PC-9 (cell line): Measurements from ENCODE around the gene RER1. TPM values are rescaled to one million over a fixed set of nuclear protein-coding genes. Genes with fewer than 3 reads are reported as not detected.

ENCODE experiments used
- BruUV-seq: library from RNA; stranded (reverse); fragments of 400-500 nt; replicated peaks from 2 replicates; lab custom pipeline; 2021; lab: Mats Ljungman, UMichigan
- CTCF ChIA-PET: fragments of 300-600 bp; sonication (Branson Sonifier 250); formaldehyde crosslinking; loops from one replicate; lab custom pipeline; 2022; ENCODE audit warnings: antibody characterized with exemption; lab: Charles Lee
- POLR2A ChIA-PET: fragments of 300-600 bp; sonication (Branson Sonifier 250); formaldehyde crosslinking; loops from one replicate; lab custom pipeline; 2022; ENCODE audit warnings: antibody characterized with exemption; ENCODE audit not compliant: unreplicated experiment; lab: Charles Lee
- DNase-seq, 2 experiments: peaks; one replicate each; pipeline versions ENCODE4 v3.0.0 to v3.0.0-alpha.2; 2015 to 2022; ENCODE audit warnings: mixed read lengths in 1 of 2
- H2AFZ ChIP-seq: fragments of 200-600 bp; sonication (generic); 2 replicates; pipeline ENCODE4 v1.8.1; 2017; ENCODE audit warnings: antibody characterized with exemption
- H3F3A ChIP-seq: fragments of 200-600 bp; sonication (generic); 2 replicates; pipeline ENCODE4 v1.8.1; 2017; ENCODE audit warnings: antibody characterized with exemption, mild to moderate bottlenecking, low read depth; ENCODE audit not compliant: insufficient read depth
- H3K27ac ChIP-seq: fragments of 200-600 bp; sonication (generic); 2 replicates; pipeline ENCODE4 v1.6.1; 2016; ENCODE audit warnings: mixed run types
- H3K27me3 ChIP-seq: fragments of 200-600 bp; sonication (generic); 2 replicates; pipeline ENCODE4 v1.6.1; 2016; ENCODE audit warnings: low read depth, mixed run types; ENCODE audit not compliant: insufficient read depth
- H3K36me3 ChIP-seq: fragments of 200-600 bp; sonication (generic); 2 replicates; pipeline ENCODE4 v1.6.1; 2016; ENCODE audit warnings: low read depth, mixed run types
- H3K4me1 ChIP-seq: fragments of 200-600 bp; sonication (generic); replicated peaks from 2 replicates; pipeline ENCODE4 v1.6.1; 2016; ENCODE audit warnings: mixed run types; ENCODE audit not compliant: insufficient read depth
- H3K4me2 ChIP-seq: fragments of 200-600 bp; sonication (generic); 2 replicates; pipeline ENCODE4 v1.6.1; 2017; ENCODE audit warnings: mixed run types
- H3K4me3 ChIP-seq: fragments of 200-600 bp; sonication (generic); 2 replicates; pipeline ENCODE4 v1.6.1; 2016; ENCODE audit warnings: mixed run types
- H3K79me2 ChIP-seq: fragments of 200-600 bp; sonication (generic); 2 replicates; pipeline ENCODE4 v1.6.1; 2017; ENCODE audit warnings: low read depth, mixed run types
- H3K9me2 ChIP-seq: fragments of 200-600 bp; sonication (generic); 2 replicates; pipeline ENCODE4 v1.8.1; 2017; ENCODE audit warnings: mild to moderate bottlenecking; ENCODE audit not compliant: insufficient read depth
- H3K9me3 ChIP-seq: fragments of 200-600 bp; sonication (generic); 2 replicates; pipeline ENCODE4 v1.8.1; 2016; ENCODE audit warnings: low read depth; ENCODE audit not compliant: insufficient read depth
- H4K20me1 ChIP-seq: fragments of 200-600 bp; sonication (generic); 2 replicates; pipeline ENCODE4 v1.8.1; 2017; ENCODE audit not compliant: insufficient read depth
- EZH2 ChIP-seq: fragments of 200-600 bp; sonication (generic); IDR thresholded peaks from 2 replicates; pipeline ENCODE4 v1.8.0; 2017; ENCODE audit warnings: antibody characterized with exemption, low read depth
- intact Hi-C: fragments of 100-400 bp; cut with micrococcal nuclease; formaldehyde crosslinking; loops from one replicate; pipeline ENCODE4 v1.10.0; 2022; ENCODE audit not compliant: unreplicated experiment
- total RNA-seq: library from RNA; stranded (reverse); gene quantifications from 2 replicates; pipeline ENCODE4 v1.2.3, GENCODE V29; 2021
- TF ChIP-seq, protein P1 (sequence below): fragments of 200-600 bp; sonication (generic); conservative IDR thresholded peaks from 2 replicates; pipeline ENCODE4 v1.6.1; 2017; ENCODE audit warnings: mixed run types, antibody characterized with exemption, mild to moderate bottlenecking, moderate library complexity

RER1 gene
- total RNA-seq, 1 experiment from 2014 or later: 131 TPM

DNA sequence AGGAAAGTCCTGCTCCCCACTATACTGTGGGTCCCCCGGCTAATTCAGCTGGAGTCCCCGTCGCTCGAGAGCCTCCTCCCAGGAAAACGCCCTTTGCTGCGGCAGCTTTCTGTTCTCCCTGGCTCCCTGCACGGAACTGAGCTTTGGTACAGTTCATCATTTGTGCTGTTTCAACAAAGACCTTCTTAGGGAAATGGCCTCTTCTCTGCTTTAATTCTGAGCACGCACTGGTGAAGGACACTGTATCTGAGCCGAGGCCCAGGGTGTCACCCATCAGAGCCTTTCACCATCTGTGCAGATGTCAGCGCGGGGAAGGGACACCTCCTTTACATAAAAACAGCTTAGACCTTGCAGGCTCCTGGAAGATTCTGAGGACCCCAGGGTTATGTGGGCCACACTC, 34.3 kb downstream of the RER1 start:
- Histone ChIP-seq H3K36me3 (no peaks in the 10 kb centered on the region), H2AFZ (no peak overlapping the region), H3K9me2 (no peaks in the 10 kb centered on the region), H3K9me3 (peaks cover 13% of the 10 kb centered on the region), H3K79me2 (no peaks in the 10 kb centered on the region), H3K27ac (no peak overlapping the region), H4K20me1 (no peaks in the 10 kb centered on the region), H3F3A (0 out of 2 replicates have a peak, but pooled peaks cover 5% of the 10 kb centered on the region), H3K4me3 (no peak overlapping the region), H3K4me1 (no peaks in the 10 kb centered on the region), H3K4me2 (no peak overlapping the region), H3K27me3 (peaks cover 44% of the 10 kb centered on the region)
- BruUV-seq: no TSS peak
- POLR2A ChIA-PET: no interaction called here
- TF ChIP-seq, protein P1, sequence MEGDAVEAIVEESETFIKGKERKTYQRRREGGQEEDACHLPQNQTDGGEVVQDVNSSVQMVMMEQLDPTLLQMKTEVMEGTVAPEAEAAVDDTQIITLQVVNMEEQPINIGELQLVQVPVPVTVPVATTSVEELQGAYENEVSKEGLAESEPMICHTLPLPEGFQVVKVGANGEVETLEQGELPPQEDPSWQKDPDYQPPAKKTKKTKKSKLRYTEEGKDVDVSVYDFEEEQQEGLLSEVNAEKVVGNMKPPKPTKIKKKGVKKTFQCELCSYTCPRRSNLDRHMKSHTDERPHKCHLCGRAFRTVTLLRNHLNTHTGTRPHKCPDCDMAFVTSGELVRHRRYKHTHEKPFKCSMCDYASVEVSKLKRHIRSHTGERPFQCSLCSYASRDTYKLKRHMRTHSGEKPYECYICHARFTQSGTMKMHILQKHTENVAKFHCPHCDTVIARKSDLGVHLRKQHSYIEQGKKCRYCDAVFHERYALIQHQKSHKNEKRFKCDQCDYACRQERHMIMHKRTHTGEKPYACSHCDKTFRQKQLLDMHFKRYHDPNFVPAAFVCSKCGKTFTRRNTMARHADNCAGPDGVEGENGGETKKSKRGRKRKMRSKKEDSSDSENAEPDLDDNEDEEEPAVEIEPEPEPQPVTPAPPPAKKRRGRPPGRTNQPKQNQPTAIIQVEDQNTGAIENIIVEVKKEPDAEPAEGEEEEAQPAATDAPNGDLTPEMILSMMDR: no peak
- no peak for TF ChIP-seq EZH2
- intact Hi-C loops: no loop called here
- no peak for DNase-seq
- CTCF ChIA-PET: no interaction called here

DNA sequence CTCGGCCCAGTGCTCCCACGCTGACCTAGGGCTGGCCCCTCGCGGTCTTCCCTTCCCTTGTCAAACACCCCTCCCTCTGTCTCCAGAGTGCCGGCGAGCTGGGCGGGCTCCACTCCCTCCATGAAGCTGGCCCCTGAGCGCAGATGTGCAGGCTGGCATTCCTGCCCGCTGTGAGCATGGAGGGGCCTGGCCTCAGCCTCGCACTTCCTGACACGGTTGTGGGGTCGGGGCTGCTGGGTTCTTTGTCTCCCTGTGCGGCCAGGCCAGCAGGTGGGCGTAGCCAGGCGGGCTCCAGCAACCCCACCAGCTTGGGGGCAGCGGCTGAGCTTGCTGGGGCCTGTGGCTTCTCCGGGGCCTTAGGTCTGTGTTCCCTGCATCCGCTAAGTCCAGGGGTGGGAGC, 34.9 kb downstream of the RER1 start:
- POLR2A ChIA-PET: no interaction called here
- H3K4me3 ChIP-seq: no peak overlapping the region
- H3K79me2 ChIP-seq: no peaks in the 10 kb centered on the region
- H3K27ac ChIP-seq: no peak overlapping the region
- TF ChIP-seq, protein P1: no peak
- no peak for TF ChIP-seq EZH2
- CTCF ChIA-PET: no interaction called here
- no peaks in the 10 kb centered on the region for H3K36me3 ChIP-seq
- intact Hi-C loops: no loop called here
- H4K20me1 ChIP-seq: no peaks in the 10 kb centered on the region
- H2AFZ ChIP-seq: no peak overlapping the region
- no peaks in the 10 kb centered on the region for H3K4me1 ChIP-seq
- DNase-seq: no peak
- BruUV-seq: no TSS peak
- H3K27me3 ChIP-seq: peaks cover 42% of the 10 kb centered on the region
- peaks cover 13% of the 10 kb centered on the region for H3K9me3 ChIP-seq
- no peak overlapping the region for H3K4me2 ChIP-seq
- H3F3A ChIP-seq: 0 out of 2 replicates have a peak, but pooled peaks cover 5% of the 10 kb centered on the region
- H3K9me2 ChIP-seq: no peaks in the 10 kb centered on the region

DNA sequence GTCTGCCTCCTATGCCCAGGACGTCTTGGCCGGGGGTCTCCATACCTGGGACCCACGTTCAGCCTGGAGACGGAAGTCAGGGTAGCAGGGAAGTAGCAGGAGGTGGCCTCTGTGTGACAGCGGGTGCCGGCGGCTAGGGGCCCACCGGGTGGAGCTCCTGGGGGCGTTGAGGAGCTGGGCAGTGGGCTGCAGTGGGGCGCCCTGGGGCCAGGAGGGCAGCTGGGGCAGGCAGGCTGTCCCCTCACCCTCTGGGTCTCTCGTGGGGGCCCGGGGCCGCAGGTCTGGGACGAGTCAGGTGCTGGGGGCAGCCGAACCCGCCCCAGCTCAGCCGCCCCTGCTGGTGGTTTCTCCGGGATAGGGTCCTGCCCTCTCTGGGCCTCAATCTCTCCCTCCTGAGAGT, 35.4 kb downstream of the RER1 start:
- no peak for DNase-seq
- TF ChIP-seq, protein P1: no peak
- TF ChIP-seq EZH2: no peak
- Histone ChIP-seq H3K4me2 (no peak overlapping the region), H3K9me2 (no peaks in the 10 kb centered on the region), H3K36me3 (no peaks in the 10 kb centered on the region), H3K79me2 (no peaks in the 10 kb centered on the region), H3K9me3 (peaks cover 13% of the 10 kb centered on the region), H3K27ac (no peak overlapping the region), H4K20me1 (no peaks in the 10 kb centered on the region), H3K4me1 (no peaks in the 10 kb centered on the region), H3K27me3 (peaks cover 42% of the 10 kb centered on the region), H3F3A (0 out of 2 replicates have a peak, but pooled peaks cover 5% of the 10 kb centered on the region), H2AFZ (no peak overlapping the region), H3K4me3 (no peak overlapping the region)
- no TSS peak for BruUV-seq
- intact Hi-C loops: no loop called here
- POLR2A ChIA-PET: no interaction called here
- CTCF ChIA-PET: no interaction called here
